ENCODE results near the gene CWC25.

Gene CWC25

DNA sequence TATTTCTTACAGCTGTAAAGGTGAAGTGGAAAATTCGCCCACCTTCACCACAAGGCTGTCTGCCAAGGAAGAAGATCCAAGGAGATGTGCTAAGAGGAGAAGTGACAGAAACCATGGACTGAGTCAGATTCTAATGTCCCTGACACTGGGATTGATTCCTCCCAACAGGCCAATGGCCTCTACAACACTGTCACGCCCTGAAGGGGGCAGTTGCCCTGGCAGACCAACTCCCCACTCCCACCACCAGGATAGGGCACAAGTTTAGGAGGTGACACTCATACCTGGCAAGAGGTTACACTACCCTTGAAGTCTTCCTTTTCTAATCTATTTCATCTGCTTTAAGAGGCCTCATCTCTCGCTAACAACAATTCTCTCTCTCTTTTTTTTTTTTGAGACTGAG lies 41.9 kb downstream of the CWC25 start:
- no peak for DNase-seq

GRCh38 chr17:38779965-38780752 lies 45.0 kb downstream of the CWC25 start:
- DNase-seq: no peak

- no peak for DNase-seq
Measured at GRCh38 chr17:38777641-38778250, 47.4 kb downstream of the CWC25 start.

GRCh38 chr17:38773258-38773657 lies 51.9 kb downstream of the CWC25 start:
- DNase-seq: no peak

DNA sequence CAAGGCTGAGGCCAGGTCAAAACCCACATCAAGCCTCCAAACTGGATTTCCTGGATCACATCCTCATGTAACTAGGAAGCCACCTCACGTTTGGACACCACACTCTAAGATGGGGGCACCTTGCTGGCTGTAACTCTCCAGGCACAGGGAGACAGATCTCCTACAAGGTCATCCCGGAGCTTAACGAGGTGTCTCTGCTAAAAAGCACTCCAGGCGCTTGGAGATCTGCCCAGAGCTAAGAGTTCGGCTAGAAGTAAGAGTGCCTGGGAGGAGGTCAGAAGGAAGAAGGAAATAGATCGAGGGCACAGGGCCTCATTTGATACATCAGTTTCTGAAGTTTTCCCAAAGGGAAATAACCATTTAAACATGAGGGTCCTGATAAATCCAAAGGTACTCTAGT lies 56.7 kb downstream of the CWC25 start:
- no peak for DNase-seq

- DNase-seq: no peak
Measured at GRCh38 chr17:38766341-38766740, 58.8 kb downstream of the CWC25 start.

- DNase-seq: no peak
Measured at GRCh38 chr17:38762231-38762630, 62.9 kb downstream of the CWC25 start.

- peak; percentile 48 to 63 for DNase-seq
Measured at GRCh38 chr17:38761612-38762011, 63.5 kb downstream of the CWC25 start.

- DNase-seq: no peak
Measured at GRCh38 chr17:38753071-38753506, 72.0 kb downstream of the CWC25 start.

DNA sequence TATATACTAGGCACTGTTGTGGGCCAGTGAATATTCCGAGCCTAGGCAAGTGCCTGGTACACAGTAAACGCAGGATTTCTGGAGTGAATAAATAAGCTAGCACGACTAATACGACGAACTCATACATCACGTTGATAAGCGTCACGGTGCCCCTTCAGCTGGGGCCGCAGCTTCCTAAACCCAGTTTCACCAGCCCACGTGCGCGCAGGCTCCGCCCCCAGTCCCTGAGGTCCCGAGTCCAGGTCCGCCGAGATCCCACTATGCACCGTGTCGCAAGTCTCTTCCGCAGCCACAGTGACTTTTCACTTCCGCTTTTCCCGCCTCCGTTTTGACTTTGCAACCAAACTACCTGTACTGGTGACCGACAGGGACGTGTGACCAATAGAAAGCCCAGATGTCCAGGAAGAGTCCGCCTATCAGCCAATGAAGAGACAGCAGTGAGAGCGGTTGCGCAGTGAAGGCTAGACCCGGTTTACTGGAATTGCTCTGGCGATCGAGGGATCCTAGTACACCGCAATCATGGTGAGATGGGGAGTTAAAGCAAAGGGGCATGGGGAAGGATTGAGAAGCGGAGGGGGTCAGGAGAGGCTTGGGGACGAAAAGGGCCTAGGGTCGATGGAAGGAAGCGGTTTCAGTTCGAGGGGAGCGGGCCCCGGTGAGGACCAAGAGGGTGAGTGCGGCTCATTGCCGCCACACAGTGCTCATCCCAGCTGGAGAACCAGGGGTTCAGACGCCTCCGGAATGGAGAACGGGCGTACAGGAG lies 72.6 kb downstream of the CWC25 start, which contains the start of gene PSMB3:
Gene PSMB3, plus strand, starts transcription at position 434 of the 763 bp plus-strand sequence. Its CDS starts 86 bp downstream, at position 520.
- peak; percentile 95 to 98 for DNase-seq

DNA sequence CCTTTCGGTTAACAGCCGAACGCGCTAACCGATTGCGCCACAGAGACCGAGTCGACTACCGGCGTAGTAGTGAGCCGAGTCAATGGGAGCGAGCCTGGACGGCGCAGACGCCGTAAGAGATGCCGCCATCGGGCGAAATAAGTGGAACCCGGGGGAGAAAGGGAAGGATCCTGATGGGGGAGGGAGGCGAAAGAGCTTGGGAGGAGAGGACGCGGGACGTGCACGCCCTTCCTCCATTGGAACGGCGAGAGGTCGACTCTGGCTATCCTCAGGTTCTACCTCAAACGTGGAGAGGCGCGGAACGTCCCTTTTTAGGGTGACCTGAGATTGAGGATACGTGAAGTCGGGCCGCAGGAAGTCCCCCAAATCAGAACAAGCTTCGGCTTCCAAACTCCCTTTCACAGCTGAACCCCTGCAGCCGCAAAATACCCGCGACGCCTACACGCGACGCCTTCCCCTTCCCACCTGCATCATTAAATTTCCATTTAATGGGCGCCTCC lies 73.3 kb downstream of the CWC25 start:
- DNase-seq: peak; percentile 93 to 94

- DNase-seq: no peak
Measured at GRCh38 chr17:38751144-38751807, 73.8 kb downstream of the CWC25 start.

Data from activated T-cell treated with anti-CD3 and anti-CD28 coated beads, Interleukin-2, amount 50 U/mL, for 48 hours (primary cell).